Spleen (tissue), 7 donors: ENCODE data around the gene ITM2B.

Source experiments
- CTCF ChIP-seq, 11 experiments: fragments of 200-600 bp in 7 of 11; fragments of 450-650 bp in 4 of 11; sonication (generic) in 4 of 11; IDR thresholded peaks in 8 of 11; conservative IDR thresholded peaks in 3 of 11; 1 replicate in 7 of 11; 2 replicates in 4 of 11; pipeline versions ENCODE4 v1.4.0 to v1.8.0; 2016 to 2021; ENCODE audit warnings: antibody characterized with exemption in 11 of 11, inconsistent platforms in 4 of 11, mild to moderate bottlenecking in 1 of 11
- POLR2A ChIP-seq, 3 donors: fragments of 450-650 bp; IDR thresholded peaks; one replicate each; pipeline ENCODE4 v1.5.1; 2017; ENCODE audit warnings: antibody characterized with exemption in 3 of 3, mild to moderate bottlenecking in 1 of 3
- POLR2AphosphoS5 ChIP-seq, 3 donors: sonication (generic); formaldehyde crosslinking; IDR thresholded peaks; one replicate each; pipeline ENCODE4 v1.5.1; 2017; ENCODE audit warnings: antibody characterized with exemption in 3 of 3
- donor health status: DM: no; HTN: no; CAD: no; lungs with moderate emphysema.
- donor health status: DM: no; HTN: no; CAD: no.
- donor health status: DM: no; HTN: no; CAD: no.

- no peak for TF ChIP-seq CTCF (IDR thresholded peaks at IDR 0.05 in 8 of 11, conservative IDR thresholded peaks at IDR 0.05 in 3 of 11)
- no peak for TF ChIP-seq POLR2A (IDR thresholded peaks at IDR 0.05)
- TF ChIP-seq POLR2AphosphoS5 (IDR thresholded peaks at IDR 0.05): no peak
Measured at GRCh38 chr13:48296528-48296927, 63.5 kb downstream of the ITM2B start.
